Prostate gland (tissue), 2 donors: ENCODE results near the gene ARHGAP32. TPM values are rescaled to one million over a fixed set of nuclear protein-coding genes. Genes with fewer than 3 reads are reported as not detected.
A peak's percentile ranks its signal among the peaks of the same experiment; 100 is the strongest.

ENCODE experiments used
- DNase-seq: peaks from one replicate; pipeline ENCODE4 v3.0.0-alpha.2; 2019; ENCODE audit warnings: low spot score
- H3K27ac ChIP-seq, 2 donors: fragments of 200-600 bp; sonication (generic); 2 replicates each; pipeline ENCODE4 v1.5.1; 2017 to 2019
- H3K27me3 ChIP-seq: fragments of 200-600 bp; sonication (generic); replicated peaks from 2 replicates; pipeline ENCODE4 v1.5.1; 2019; ENCODE audit not compliant: insufficient read depth
- H3K36me3 ChIP-seq, 2 donors: fragments of 200-600 bp; sonication (generic); 1 replicate in 1 of 2; 2 replicates in 1 of 2; pipeline versions ENCODE4 v1.5.1 to v1.8.1; 2017 to 2019
- H3K4me1 ChIP-seq: fragments of 200-600 bp; sonication (generic); replicated peaks from 2 replicates; pipeline ENCODE4 v1.5.1; 2019
- H3K4me3 ChIP-seq, 2 donors: fragments of 200-600 bp; sonication (generic); 2 replicates each; pipeline ENCODE4 v1.5.1; 2017 to 2019
- H3K9me3 ChIP-seq: fragments of 200-600 bp; sonication (generic); 2 replicates; pipeline ENCODE4 v1.5.1; 2017
- POLR2A ChIP-seq: fragments of 450-650 bp; IDR thresholded peaks from one replicate; pipeline ENCODE4 v1.6.1; 2016; ENCODE audit warnings: antibody characterized with exemption, mild to moderate bottlenecking
- POLR2AphosphoS5 ChIP-seq: sonication (generic); formaldehyde crosslinking; IDR thresholded peaks from one replicate; pipeline ENCODE4 v1.6.1; 2017; ENCODE audit warnings: antibody characterized with exemption
- WGBS: methylation state at CpG from one replicate; pipeline ENCODE4 v1.1.5; 2018; 5-methylcytosine and 5-hydroxymethylcytosine counted together
- intact Hi-C: fragments of 100-400 bp; cut with DNase I; formaldehyde crosslinking; loops from one replicate; pipeline ENCODE4 v1.14.2; 2022
- total RNA-seq, 2 donors: library from RNA; depleted of rRNA; stranded (reverse); fragments of >200 nt; gene quantifications; one replicate each; pipeline ENCODE4 v1.1.0, GENCODE V29; 2016
- TF ChIP-seq, protein P1 (sequence below), 4 experiments: fragments of 200-600 bp in 2 of 4; fragments of 450-650 bp in 2 of 4; sonication (generic) in 2 of 4; IDR thresholded peaks; 1 replicate in 3 of 4; 2 replicates in 1 of 4; pipeline ENCODE4 v1.5.1; 2016 to 2019; ENCODE audit warnings: antibody characterized with exemption in 4 of 4, mild to moderate bottlenecking in 2 of 4, moderate library complexity in 2 of 4

ARHGAP32 gene
- total RNA-seq, 2 donors from 2014 or later, result 20.8 to 42.6 TPM

DNA sequence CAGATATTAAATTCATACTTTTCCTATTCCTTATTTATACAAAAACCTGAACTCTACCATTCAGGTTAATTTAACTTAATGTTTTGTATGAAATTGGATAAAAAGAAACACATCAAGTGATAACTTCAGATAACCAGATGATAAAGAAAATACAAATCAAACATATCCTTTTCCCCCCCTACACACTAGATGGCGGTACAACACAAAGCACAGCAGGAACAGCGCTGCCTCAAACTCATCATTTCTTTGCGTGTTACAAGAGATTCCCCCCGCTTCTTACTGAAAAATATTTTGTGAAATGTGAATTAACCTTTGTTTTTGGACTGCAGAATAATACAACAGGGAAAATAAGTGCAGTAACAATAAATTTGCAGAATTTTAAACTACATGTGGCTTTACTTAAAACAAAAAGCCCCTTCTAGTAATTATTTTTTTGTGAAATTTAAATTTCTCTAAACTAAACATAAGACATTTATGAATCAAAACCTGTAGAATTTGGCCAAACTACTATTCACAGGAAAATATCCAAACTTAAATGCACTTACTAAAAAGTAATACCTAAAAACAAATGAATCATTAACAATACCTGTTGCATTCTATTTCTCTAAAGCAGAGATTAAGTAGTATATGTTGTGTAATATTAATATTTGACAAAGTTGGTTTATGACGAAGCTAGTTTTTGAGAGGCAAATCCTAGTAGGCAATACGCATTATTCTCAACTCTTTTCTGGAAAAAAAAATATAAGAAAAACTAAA is 74.4 kb downstream of the ARHGAP32 start:
- Histone ChIP-seq H3K27ac (no peak overlapping the region), H3K27me3 (no peaks in the 10 kb centered on the region), H3K4me3 (no peak overlapping the region), H3K36me3 (no peaks in the 10 kb centered on the region), H3K4me1 (no peaks in the 10 kb centered on the region), H3K9me3 (no peaks in the 10 kb centered on the region)
- intact Hi-C loops, result loop anchor here (2.0 to 5.0 kb wide), 2 partner anchors 213 to 635 kb away; no protein-coding TSS in a partner anchor
- peak; percentile 51 for DNase-seq
- WGBS, result 38% methylated on average over 6 of the region's 6 CpGs
- TF ChIP-seq, protein P1, sequence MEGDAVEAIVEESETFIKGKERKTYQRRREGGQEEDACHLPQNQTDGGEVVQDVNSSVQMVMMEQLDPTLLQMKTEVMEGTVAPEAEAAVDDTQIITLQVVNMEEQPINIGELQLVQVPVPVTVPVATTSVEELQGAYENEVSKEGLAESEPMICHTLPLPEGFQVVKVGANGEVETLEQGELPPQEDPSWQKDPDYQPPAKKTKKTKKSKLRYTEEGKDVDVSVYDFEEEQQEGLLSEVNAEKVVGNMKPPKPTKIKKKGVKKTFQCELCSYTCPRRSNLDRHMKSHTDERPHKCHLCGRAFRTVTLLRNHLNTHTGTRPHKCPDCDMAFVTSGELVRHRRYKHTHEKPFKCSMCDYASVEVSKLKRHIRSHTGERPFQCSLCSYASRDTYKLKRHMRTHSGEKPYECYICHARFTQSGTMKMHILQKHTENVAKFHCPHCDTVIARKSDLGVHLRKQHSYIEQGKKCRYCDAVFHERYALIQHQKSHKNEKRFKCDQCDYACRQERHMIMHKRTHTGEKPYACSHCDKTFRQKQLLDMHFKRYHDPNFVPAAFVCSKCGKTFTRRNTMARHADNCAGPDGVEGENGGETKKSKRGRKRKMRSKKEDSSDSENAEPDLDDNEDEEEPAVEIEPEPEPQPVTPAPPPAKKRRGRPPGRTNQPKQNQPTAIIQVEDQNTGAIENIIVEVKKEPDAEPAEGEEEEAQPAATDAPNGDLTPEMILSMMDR (IDR thresholded peaks at IDR 0.05), result peak; percentile 32 to 85 (median 82)
- TF ChIP-seq POLR2A (no peak), POLR2AphosphoS5 (peak; percentile 12)

DNA sequence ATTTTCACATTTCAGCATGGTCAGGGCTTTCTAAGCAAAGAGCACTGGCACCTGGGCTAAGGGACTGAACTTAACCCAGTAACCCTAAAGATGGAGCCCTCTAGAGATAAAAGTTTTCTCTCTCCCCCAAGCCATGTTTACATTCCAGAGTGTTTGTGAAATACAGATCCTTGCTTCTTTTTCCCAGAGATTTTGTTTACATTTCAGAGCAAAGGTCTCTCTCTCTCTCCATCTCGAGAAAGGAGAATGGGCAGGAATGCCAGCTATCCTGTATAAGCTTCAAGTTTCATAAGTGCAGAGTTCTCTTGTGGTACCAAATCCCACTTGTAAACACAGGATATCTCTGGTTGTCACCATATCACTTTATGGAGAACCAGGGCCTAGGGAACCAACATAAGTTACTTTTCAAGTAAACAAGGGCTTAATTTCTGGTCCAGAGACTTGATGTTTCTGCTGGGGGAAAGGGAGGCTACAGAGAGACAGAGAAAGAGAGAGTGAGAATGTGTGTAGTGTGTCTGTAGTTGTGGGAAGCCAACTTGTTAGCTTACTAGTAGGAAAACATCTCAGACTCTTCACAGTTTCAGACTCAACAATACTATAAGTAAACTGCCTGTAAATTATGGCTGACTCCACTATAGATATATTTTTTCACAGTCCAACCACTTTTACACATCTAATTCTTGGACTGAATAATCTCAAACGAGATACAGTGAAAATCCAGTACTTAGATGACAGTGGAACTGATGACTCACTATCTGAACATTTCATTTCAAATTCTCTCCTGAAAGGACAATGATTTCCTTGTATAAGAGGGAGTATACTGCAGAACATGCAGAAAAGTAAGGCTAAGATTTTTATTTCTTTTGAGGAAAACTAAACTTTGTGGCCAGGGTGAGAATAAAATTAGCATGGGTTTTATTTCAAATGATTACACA is 76.2 kb downstream of the ARHGAP32 start:
- no peak overlapping the region for H3K27ac ChIP-seq
- no peaks in the 10 kb centered on the region for H3K9me3 ChIP-seq
- intact Hi-C loops, result loop anchor here (2.0 to 5.0 kb wide), 2 partner anchors 215 to 636 kb away; no protein-coding TSS in a partner anchor
- H3K4me1 ChIP-seq, result no peaks in the 10 kb centered on the region
- DNase-seq, result no peak
- no peaks in the 10 kb centered on the region for H3K36me3 ChIP-seq
- no peaks in the 10 kb centered on the region for H3K27me3 ChIP-seq
- H3K4me3 ChIP-seq, result no peak overlapping the region
- TF ChIP-seq POLR2AphosphoS5 (no peak), POLR2A (no peak)
- TF ChIP-seq, protein P1 (IDR thresholded peaks at IDR 0.05), result no peak
- WGBS, result 51% methylated on average over 2 of the region's 2 CpGs

DNA sequence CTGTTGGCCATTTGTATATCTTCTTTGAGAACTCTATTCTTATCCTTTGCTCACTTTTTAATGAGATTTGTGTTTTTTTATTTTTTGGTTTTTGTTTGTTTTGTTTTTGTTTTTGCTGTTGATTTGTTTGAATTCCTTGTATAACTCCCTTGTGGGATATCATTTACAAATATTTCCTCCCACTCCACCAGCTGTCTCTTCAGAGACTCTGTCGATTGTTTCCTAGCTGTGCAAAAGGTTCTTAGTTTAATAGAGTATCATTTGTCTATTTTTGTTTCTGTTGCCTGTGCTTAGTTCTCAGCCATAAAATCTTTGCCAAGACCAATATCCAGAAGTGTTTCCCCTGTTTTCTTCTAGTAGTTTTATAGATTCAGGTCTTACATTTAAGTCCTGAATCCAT is 82.4 kb downstream of the ARHGAP32 start:
- intact Hi-C loops, result no loop called here
- H3K27ac ChIP-seq, result no peak overlapping the region
- H3K27me3 ChIP-seq, result no peaks in the 10 kb centered on the region
- TF ChIP-seq, protein P1 (IDR thresholded peaks at IDR 0.05), result no peak
- TF ChIP-seq POLR2A (no peak), POLR2AphosphoS5 (no peak)
- DNase-seq, result no peak
- 87% methylated on average over 1 of the region's 1 CpG for WGBS
- H3K4me1 ChIP-seq, result no peaks in the 10 kb centered on the region
- H3K36me3 ChIP-seq, result no peaks in the 10 kb centered on the region
- H3K4me3 ChIP-seq, result no peak overlapping the region
- H3K9me3 ChIP-seq, result no peaks in the 10 kb centered on the region

DNA sequence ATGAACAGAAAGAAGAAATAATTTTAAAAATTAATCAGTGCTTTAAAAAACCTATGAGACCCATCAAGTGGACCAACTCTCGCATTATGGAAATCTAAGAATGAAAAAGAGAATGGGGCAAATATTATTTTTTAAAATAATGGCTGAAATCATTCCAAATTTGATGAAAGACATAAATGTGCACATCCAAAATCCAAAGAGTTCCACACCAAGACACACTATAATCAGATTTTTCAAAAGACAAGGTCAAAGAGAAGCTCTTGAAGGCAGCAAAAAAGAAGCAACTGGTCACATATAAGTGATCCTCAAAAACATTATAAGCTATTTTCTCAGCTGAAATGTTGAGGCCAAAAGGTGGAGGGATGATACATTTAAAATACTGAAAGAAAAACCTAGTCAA is 85.3 kb downstream of the ARHGAP32 start:
- DNase-seq, result no peak
- H3K27me3 ChIP-seq, result no peaks in the 10 kb centered on the region
- no peak overlapping the region for H3K4me3 ChIP-seq
- H3K4me1 ChIP-seq, result no peaks in the 10 kb centered on the region
- intact Hi-C loops, result no loop called here
- no peak overlapping the region for H3K27ac ChIP-seq
- WGBS, result 100% methylated on average over 1 of the region's 1 CpG
- no peak for TF ChIP-seq POLR2AphosphoS5
- TF ChIP-seq, protein P1 (IDR thresholded peaks at IDR 0.05), result no peak
- no peak for TF ChIP-seq POLR2A
- no peaks in the 10 kb centered on the region for H3K9me3 ChIP-seq
- no peaks in the 10 kb centered on the region for H3K36me3 ChIP-seq
